Glutamatergic neuron (in vitro differentiated cells): ENCODE data around the gene BMP6. TPM values are rescaled to one million over a fixed set of nuclear protein-coding genes. Genes with fewer than 3 reads are reported as not detected.

Experiments used
- DNase-seq: peaks from one replicate; pipeline ENCODE4 v3.0.0; 2022
- H3K27ac Mint-ChIP-seq: one replicate; pipeline ENCODE4 v1.8.0; 2020; ENCODE audit warnings: mild to moderate bottlenecking, mixed read lengths, inconsistent platforms; ENCODE audit not compliant: unreplicated experiment
- H3K27me3 Mint-ChIP-seq: one replicate; pipeline ENCODE4 v1.8.0; 2020; ENCODE audit warnings: mild to moderate bottlenecking, moderate library complexity, mixed read lengths, inconsistent platforms; ENCODE audit not compliant: unreplicated experiment
- H3K36me3 Mint-ChIP-seq: one replicate; pipeline ENCODE4 v1.8.0; 2020; ENCODE audit warnings: mild to moderate bottlenecking, mixed read lengths, inconsistent platforms; ENCODE audit not compliant: unreplicated experiment
- H3K4me1 Mint-ChIP-seq: one replicate; pipeline ENCODE4 v1.8.0; 2020; ENCODE audit warnings: mild to moderate bottlenecking, low read depth, mixed read lengths, inconsistent platforms; ENCODE audit not compliant: unreplicated experiment
- H3K4me3 Mint-ChIP-seq: one replicate; pipeline ENCODE4 v1.8.0; 2020; ENCODE audit warnings: mild to moderate bottlenecking, mixed read lengths, inconsistent platforms; ENCODE audit not compliant: unreplicated experiment
- H3K9me3 Mint-ChIP-seq: one replicate; pipeline ENCODE4 v1.8.0; 2020; ENCODE audit warnings: mild to moderate bottlenecking, moderate library complexity, mixed read lengths, inconsistent platforms; ENCODE audit not compliant: unreplicated experiment
- total RNA-seq: library from RNA; stranded (reverse); fragmentation: NEBNext Ultra II Directional; extraction: Animal tissue kit (Norgen Biotek cat#: 25700); gene quantifications from one replicate; pipeline ENCODE4 v1.2.1, GENCODE V29; 2021; ENCODE audit not compliant: unreplicated experiment
- TF ChIP-seq, protein P1 (sequence below): fragments of 200-600 bp; sonication (generic); IDR thresholded peaks from one replicate; pipeline ENCODE4 v1.5.0; 2021; ENCODE audit not compliant: partially characterized antibody, unreplicated experiment

Gene BMP6
- total RNA-seq, 1 donor from 2014 or later: 0.25 TPM

DNA sequence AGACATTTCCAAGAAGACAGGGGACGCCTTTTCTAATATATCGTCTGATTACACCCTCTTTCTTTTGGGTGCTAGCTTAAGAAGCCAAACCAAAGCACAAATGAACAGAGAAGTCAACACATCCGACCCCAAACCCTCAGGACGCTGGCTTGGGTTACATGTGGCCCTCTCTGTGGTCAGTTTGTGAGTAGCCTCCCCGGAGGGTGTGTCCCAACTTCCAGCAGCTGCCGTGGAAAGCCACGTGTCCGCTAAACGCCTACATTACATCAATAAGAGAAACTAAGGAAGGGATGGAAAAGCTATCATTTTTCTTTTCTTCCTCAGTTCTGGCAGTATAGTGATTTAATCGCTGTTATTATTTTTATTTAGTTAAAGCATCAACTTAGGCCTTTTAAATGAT lies 487 bp upstream of the BMP6 start:
- TF ChIP-seq, protein P1, sequence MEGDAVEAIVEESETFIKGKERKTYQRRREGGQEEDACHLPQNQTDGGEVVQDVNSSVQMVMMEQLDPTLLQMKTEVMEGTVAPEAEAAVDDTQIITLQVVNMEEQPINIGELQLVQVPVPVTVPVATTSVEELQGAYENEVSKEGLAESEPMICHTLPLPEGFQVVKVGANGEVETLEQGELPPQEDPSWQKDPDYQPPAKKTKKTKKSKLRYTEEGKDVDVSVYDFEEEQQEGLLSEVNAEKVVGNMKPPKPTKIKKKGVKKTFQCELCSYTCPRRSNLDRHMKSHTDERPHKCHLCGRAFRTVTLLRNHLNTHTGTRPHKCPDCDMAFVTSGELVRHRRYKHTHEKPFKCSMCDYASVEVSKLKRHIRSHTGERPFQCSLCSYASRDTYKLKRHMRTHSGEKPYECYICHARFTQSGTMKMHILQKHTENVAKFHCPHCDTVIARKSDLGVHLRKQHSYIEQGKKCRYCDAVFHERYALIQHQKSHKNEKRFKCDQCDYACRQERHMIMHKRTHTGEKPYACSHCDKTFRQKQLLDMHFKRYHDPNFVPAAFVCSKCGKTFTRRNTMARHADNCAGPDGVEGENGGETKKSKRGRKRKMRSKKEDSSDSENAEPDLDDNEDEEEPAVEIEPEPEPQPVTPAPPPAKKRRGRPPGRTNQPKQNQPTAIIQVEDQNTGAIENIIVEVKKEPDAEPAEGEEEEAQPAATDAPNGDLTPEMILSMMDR: no peak
- H3K4me1 Mint-ChIP-seq: peaks cover 9% of the 10 kb centered on the region
- H3K27ac Mint-ChIP-seq: peak overlapping the region; percentile 38
- no peaks in the 10 kb centered on the region for H3K36me3 Mint-ChIP-seq
- peaks cover 9% of the 10 kb centered on the region for H3K27me3 Mint-ChIP-seq
- DNase-seq: no peak
- H3K4me3 Mint-ChIP-seq: peak overlapping the region; percentile 85
- peaks cover 2% of the 10 kb centered on the region for H3K9me3 Mint-ChIP-seq

DNA sequence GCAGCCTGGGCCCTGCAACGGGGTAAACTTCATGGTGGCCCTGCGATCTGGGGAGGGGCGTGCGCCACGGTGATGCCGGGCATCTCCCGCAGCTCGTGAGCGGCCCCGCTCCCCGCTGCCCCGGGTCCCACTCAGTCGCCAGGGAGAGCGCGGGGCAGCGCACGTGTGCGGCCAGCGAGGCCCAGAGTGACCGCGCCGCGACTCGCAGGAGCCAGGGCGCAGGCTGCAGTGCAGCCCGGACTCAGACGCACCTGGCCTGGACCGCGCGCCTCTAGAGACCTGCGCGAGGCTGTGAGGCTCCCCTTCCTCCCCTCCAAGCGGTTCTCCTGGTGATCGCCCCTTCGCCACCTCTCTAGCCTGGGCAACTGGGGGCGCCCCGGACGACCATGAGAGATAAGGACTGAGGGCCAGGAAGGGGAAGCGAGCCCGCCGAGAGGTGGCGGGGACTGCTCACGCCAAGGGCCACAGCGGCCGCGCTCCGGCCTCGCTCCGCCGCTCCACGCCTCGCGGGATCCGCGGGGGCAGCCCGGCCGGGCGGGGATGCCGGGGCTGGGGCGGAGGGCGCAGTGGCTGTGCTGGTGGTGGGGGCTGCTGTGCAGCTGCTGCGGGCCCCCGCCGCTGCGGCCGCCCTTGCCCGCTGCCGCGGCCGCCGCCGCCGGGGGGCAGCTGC lies 652 bp downstream of the BMP6 start:
- TF ChIP-seq, protein P1: no peak
- peak; percentile 33 for DNase-seq
- H3K27me3 Mint-ChIP-seq: peaks cover 8% of the 10 kb centered on the region
- H3K36me3 Mint-ChIP-seq: no peaks in the 10 kb centered on the region
- peaks cover 9% of the 10 kb centered on the region for H3K4me1 Mint-ChIP-seq
- peak overlapping the region; percentile 85 for H3K4me3 Mint-ChIP-seq
- no peak overlapping the region for H3K27ac Mint-ChIP-seq
- H3K9me3 Mint-ChIP-seq: peaks cover 2% of the 10 kb centered on the region

DNA sequence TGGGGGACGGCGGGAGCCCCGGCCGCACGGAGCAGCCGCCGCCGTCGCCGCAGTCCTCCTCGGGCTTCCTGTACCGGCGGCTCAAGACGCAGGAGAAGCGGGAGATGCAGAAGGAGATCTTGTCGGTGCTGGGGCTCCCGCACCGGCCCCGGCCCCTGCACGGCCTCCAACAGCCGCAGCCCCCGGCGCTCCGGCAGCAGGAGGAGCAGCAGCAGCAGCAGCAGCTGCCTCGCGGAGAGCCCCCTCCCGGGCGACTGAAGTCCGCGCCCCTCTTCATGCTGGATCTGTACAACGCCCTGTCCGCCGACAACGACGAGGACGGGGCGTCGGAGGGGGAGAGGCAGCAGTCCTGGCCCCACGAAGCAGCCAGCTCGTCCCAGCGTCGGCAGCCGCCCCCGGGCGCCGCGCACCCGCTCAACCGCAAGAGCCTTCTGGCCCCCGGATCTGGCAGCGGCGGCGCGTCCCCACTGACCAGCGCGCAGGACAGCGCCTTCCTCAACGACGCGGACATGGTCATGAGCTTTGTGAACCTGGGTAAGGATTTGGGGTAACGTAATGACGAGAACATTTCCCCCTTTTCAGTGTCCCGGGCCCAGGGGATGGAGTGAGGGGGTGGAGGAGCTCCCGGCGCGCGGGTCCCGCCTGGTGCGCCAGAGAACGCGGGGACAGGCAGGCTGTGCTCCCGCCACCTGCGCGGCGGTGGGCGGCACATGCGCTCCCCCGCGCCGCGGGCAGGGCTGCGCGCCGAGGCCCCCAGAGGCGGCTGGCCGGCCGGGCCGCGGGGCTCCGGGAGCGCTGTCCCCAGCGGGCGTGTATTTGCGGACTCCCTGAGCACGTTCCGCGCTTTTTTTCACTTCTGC lies 1.4 kb downstream of the BMP6 start:
- no peaks in the 10 kb centered on the region for H3K36me3 Mint-ChIP-seq
- no peak overlapping the region for H3K27ac Mint-ChIP-seq
- peak; percentile 40 for DNase-seq
- H3K9me3 Mint-ChIP-seq: peaks cover 2% of the 10 kb centered on the region
- TF ChIP-seq, protein P1: no peak
- H3K4me3 Mint-ChIP-seq: peak overlapping the region; percentile 85
- H3K27me3 Mint-ChIP-seq: peaks cover 8% of the 10 kb centered on the region
- H3K4me1 Mint-ChIP-seq: peaks cover 9% of the 10 kb centered on the region

DNA sequence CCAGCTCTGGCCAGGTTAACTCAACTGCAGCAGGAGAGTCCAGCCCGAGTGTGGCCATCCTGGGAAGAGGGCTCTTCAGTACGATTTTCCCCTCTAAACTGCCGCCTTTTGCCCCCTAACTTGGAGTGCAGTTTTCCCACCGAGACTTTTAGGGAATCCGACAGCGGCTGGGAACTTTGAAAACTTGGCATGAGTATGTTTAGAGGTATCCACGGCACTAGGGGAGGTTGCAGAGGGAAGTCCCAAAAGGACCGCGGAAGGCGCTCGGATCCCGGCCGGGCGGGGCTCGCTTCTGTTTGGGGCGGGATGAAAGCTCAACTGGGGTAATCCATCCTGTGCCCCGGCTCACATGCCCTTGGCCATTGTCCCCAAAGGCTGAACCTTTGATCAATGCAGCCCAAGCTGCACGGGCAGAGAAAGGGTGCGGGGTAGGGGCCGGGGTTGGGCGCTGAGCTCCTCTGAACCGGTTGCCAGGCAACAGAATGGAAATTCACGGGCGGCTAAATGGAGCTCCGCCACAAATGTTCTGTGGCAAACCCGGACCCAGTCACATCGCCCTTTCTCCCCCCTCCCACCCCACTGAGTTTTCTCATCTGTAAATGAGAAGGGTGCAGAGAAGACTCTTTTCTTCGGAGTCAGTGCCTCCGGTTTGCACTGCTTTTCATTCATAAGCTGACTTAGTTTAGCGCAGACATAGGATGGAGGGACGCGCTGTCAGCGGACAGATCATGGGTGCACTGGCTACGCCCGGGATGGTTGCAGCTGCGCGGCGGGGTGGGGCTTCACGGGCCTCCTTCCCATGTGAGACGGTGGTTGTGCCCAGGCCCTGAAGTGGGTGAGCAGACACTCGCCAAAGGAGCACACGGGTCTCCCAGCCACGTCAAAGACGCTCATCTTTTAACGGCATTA lies 2.3 kb downstream of the BMP6 start:
- peak overlapping the region; percentile 83 for H3K4me3 Mint-ChIP-seq
- peak; percentile 59 for DNase-seq
- no peak overlapping the region for H3K27ac Mint-ChIP-seq
- peaks cover 8% of the 10 kb centered on the region for H3K27me3 Mint-ChIP-seq
- TF ChIP-seq, protein P1: no peak
- H3K9me3 Mint-ChIP-seq: peaks cover 2% of the 10 kb centered on the region
- H3K4me1 Mint-ChIP-seq: peaks cover 9% of the 10 kb centered on the region
- no peaks in the 10 kb centered on the region for H3K36me3 Mint-ChIP-seq
